ENCODE data around the gene TBX3.

TBX3 gene

DNA sequence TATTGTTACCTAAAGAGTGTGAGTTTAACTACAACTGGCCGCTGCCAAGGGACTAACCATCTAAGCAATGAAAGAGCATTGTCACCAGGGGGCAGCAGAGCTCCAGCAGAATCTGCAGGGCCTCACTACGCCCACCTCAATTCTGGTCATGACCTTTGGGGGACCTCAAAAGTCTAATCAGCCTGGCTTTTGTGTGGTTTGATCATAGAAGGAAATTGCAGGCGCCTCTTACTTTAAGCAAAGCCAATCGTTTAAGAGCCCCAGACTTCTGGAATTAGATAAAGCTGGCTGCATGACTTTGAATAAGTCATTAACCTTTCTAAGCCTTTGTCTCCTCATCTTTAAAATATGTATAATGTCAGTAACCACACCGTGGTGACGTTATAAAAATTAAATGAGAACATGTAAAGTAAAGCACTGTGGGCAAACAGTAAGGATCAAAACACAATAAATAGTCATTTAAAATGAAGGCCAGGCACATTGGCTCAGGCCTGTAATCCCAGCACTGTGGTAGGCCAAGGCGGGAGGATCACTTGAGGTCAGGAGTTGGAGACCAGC lies 58.6 kb downstream of the TBX3 start:
- DNase-seq (ENCODE audit: low spot score): no peak

GRCh38 chr12:114623737-114624136 lies 60.2 kb downstream of the TBX3 start:
- no peak for DNase-seq (ENCODE audit: low spot score)
